ENCODE results near the gene MITF. TPM values are rescaled to one million over a fixed set of nuclear protein-coding genes. Genes with fewer than 3 reads are reported as not detected.

MITF gene
- total and polyA plus RNA-seq, 7 donors = 11.8 to 98.1 (median 49.9) TPM

- DNase-seq = no peak
- H3K4me1 ChIP-seq = peaks cover 87% of the 10 kb centered on the region
- ATAC-seq = no peak
- H3K36me3 ChIP-seq (ENCODE audit: insufficient read depth in 1 of 2, low read depth in 1 of 2) = no peaks in the 10 kb centered on the region
- H3K4me3 ChIP-seq = no peak overlapping the region
- 55 to 83% (median 61%) methylated on average over 2 of the region's 2 CpGs for WGBS, 3 donors
- peak overlapping the region; percentile 64 for H3K27ac ChIP-seq
- no peaks in the 10 kb centered on the region for H3K9me3 ChIP-seq
- no peaks in the 10 kb centered on the region for H3K27me3 ChIP-seq (ENCODE audit: insufficient read depth in 3 of 3, low read length in 2 of 3)
- no peak for TF ChIP-seq CTCF (IDR thresholded peaks at IDR 0.05)
- intact Hi-C loops (cut with DNase I) = loop anchor here in 1 of 2 donors (5.0 kb wide), 1 partner anchor 35 kb away; no protein-coding TSS in a partner anchor
Measured at GRCh38 chr3:69747511-69748258, 8.4 kb downstream of the MITF start.

- no peak overlapping the region for H3K4me3 ChIP-seq
- no peaks in the 10 kb centered on the region for H3K27me3 ChIP-seq (ENCODE audit: insufficient read depth in 3 of 3, low read length in 2 of 3)
- WGBS, 3 donors = 65 to 79% (median 71%) methylated on average over 2 of the region's 2 CpGs
- intact Hi-C loops (cut with DNase I) = loop anchor here in 1 of 2 donors (5.0 kb wide), 1 partner anchor 34 kb away; no protein-coding TSS in a partner anchor
- peaks cover 79% of the 10 kb centered on the region for H3K4me1 ChIP-seq
- TF ChIP-seq CTCF (IDR thresholded peaks at IDR 0.05) = no peak
- ATAC-seq = no peak
- H3K9me3 ChIP-seq = no peaks in the 10 kb centered on the region
- H3K27ac ChIP-seq = peak overlapping the region; percentile 64
- no peak for DNase-seq
- no peaks in the 10 kb centered on the region for H3K36me3 ChIP-seq (ENCODE audit: insufficient read depth in 1 of 2, low read depth in 1 of 2)
Measured at GRCh38 chr3:69748503-69748902, 9.2 kb downstream of the MITF start.

DNA sequence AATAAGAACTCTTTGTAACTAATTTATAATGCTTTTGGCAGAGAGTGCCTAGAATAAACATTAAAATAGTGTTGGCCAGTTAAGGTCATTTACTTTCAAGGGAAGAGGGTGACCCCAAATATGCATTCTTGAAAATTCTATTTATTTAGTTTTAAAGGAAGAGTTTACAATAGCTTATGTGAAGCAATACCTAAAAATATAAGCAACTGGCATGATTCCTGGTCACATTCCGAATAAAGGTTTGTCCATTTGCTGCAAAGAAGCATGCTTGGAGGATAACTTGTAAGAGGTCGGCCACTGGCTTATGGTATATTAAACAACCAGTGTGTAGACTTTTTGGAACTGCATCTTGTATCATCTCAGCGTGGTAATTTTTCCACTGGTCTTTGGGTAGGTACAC lies 10.2 kb downstream of the MITF start:
- 38 to 45% (median 41%) methylated on average over 3 of the region's 3 CpGs for WGBS, 3 donors
- no peak overlapping the region for H3K27ac ChIP-seq
- no peaks in the 10 kb centered on the region for H3K36me3 ChIP-seq (ENCODE audit: insufficient read depth in 1 of 2, low read depth in 1 of 2)
- ATAC-seq = no peak
- no peak for DNase-seq
- intact Hi-C loops (cut with DNase I) = loop anchor here in 1 of 2 donors (5.0 kb wide), 1 partner anchor 33 kb away; no protein-coding TSS in a partner anchor
- H3K9me3 ChIP-seq = no peaks in the 10 kb centered on the region
- no peaks in the 10 kb centered on the region for H3K27me3 ChIP-seq (ENCODE audit: insufficient read depth in 3 of 3, low read length in 2 of 3)
- H3K4me3 ChIP-seq = no peak overlapping the region
- TF ChIP-seq CTCF (IDR thresholded peaks at IDR 0.05) = no peak
- H3K4me1 ChIP-seq = peaks cover 71% of the 10 kb centered on the region

DNA sequence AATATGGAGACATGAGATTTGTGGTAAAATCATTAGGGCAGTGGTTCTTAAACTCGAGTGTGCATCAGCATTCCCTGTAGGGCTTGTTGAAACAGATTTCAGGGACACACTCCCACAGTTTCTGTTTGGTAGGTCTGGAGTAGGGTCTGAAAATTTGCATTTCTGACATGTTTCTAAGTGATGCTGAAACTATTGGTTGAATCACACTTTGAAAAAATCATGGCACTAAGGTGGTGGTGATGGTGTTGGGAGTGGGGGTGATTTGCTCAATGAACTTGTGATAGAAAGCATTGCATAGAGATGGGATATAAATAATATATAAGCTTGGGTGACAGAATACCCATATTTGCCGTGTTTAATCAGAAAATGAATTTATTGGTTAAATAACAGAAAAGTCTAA lies 11.3 kb downstream of the MITF start:
- no peak for TF ChIP-seq CTCF (IDR thresholded peaks at IDR 0.05)
- H3K4me1 ChIP-seq = peaks cover 60% of the 10 kb centered on the region
- H3K27ac ChIP-seq = peak overlapping the region; percentile 7
- no peak for DNase-seq
- no peak for ATAC-seq
- no peak overlapping the region for H3K4me3 ChIP-seq
- H3K27me3 ChIP-seq (ENCODE audit: insufficient read depth in 3 of 3, low read length in 2 of 3) = no peaks in the 10 kb centered on the region
- no peaks in the 10 kb centered on the region for H3K36me3 ChIP-seq (ENCODE audit: insufficient read depth in 1 of 2, low read depth in 1 of 2)
- intact Hi-C loops (cut with DNase I) = no loop called here
- WGBS, 3 donors = 94 to 98% (median 95%) methylated on average over 2 of the region's 2 CpGs
- no peaks in the 10 kb centered on the region for H3K9me3 ChIP-seq

All from psoas muscle (tissue), 8 donors.